Upper lobe of right lung (tissue), 1 donor: ENCODE data around the gene UPF2. TPM values are rescaled to one million over a fixed set of nuclear protein-coding genes. Genes with fewer than 3 reads are reported as not detected.

Source experiments
- ATAC-seq: fragments of 200-7000 bp; cut with Tn5 transposase; one replicate; pipeline ENCODE4 v1.9.1; 2020; ENCODE audit warnings: mild to moderate bottlenecking, moderate library complexity
- DNase-seq: peaks from one replicate; pipeline ENCODE4 v3.0.0-alpha.2; 2020
- H3K27ac ChIP-seq: fragments of 200-600 bp; one replicate; pipeline ENCODE4 v1.8.0; 2022
- H3K27me3 ChIP-seq: fragments of 200-600 bp; one replicate; pipeline ENCODE4 v1.8.0; 2022; ENCODE audit warnings: mild to moderate bottlenecking
- H3K36me3 ChIP-seq: fragments of 200-600 bp; one replicate; pipeline ENCODE4 v1.8.0; 2022
- H3K4me1 ChIP-seq: fragments of 200-600 bp; one replicate; pipeline ENCODE4 v1.8.0; 2022
- H3K4me3 ChIP-seq: fragments of 200-600 bp; one replicate; pipeline ENCODE4 v1.8.0; 2022; ENCODE audit warnings: mild to moderate bottlenecking
- H3K9me3 ChIP-seq: fragments of 200-600 bp; one replicate; pipeline ENCODE4 v1.8.0; 2022
- intact Hi-C: fragments of 100-400 bp; cut with DNase I; formaldehyde crosslinking; loops from one replicate; pipeline ENCODE4 v1.11.0; 2022
- total RNA-seq: library from RNA; stranded (reverse); fragmentation: NEBNext Ultra II Directional; extraction: Animal tissue kit (Norgen Biotek cat#: 25700); gene quantifications from one replicate; pipeline ENCODE4 v1.2.1, GENCODE V29; 2021
- TF ChIP-seq, protein P1 (sequence below): fragments of 200-600 bp; IDR thresholded peaks from one replicate; pipeline ENCODE4 v1.8.0; 2022; ENCODE audit warnings: antibody characterized with exemption
- donor health status: DM: no; HTN: yes; CAD: no; lungs with severe emphysema.

Gene UPF2
- total RNA-seq, 1 donor from 2014 or later: 20.1 TPM

DNA sequence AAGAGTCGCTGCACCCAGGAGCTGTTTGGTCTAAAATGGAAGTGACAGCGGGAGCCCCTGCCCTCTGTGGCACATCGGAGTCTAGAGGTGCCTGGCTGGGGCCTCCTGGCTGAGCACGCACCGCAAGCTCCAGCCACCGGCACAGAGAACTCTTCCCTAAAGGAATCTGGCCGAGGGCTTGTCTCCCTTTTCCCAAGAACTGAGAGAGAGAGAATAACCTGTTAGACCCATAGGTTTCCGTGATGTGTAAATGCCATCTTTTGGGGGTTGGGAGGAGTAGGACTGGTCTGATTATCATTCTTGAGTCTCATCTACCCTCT lies 172.2 kb downstream of the UPF2 start:
- intact Hi-C loops: no loop called here
- H3K36me3 ChIP-seq: peaks cover 13% of the 10 kb centered on the region
- TF ChIP-seq, protein P1, sequence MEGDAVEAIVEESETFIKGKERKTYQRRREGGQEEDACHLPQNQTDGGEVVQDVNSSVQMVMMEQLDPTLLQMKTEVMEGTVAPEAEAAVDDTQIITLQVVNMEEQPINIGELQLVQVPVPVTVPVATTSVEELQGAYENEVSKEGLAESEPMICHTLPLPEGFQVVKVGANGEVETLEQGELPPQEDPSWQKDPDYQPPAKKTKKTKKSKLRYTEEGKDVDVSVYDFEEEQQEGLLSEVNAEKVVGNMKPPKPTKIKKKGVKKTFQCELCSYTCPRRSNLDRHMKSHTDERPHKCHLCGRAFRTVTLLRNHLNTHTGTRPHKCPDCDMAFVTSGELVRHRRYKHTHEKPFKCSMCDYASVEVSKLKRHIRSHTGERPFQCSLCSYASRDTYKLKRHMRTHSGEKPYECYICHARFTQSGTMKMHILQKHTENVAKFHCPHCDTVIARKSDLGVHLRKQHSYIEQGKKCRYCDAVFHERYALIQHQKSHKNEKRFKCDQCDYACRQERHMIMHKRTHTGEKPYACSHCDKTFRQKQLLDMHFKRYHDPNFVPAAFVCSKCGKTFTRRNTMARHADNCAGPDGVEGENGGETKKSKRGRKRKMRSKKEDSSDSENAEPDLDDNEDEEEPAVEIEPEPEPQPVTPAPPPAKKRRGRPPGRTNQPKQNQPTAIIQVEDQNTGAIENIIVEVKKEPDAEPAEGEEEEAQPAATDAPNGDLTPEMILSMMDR: no peak
- H3K4me3 ChIP-seq: no peak overlapping the region
- H3K27me3 ChIP-seq: no peaks in the 10 kb centered on the region
- no peaks in the 10 kb centered on the region for H3K9me3 ChIP-seq
- DNase-seq (no peak), ATAC-seq (no peak)
- peaks cover 22% of the 10 kb centered on the region for H3K4me1 ChIP-seq
- H3K27ac ChIP-seq: no peak overlapping the region

Other genes starting within 250 kb of the UPF2 start
- gene PROSER2, start 219.5 kb downstream of the UPF2 start, total RNA-seq: 33.3 TPM
- 16.7 TPM for gene DHTKD1, start 26.1 kb upstream of the UPF2 start, total RNA-seq
- 3.9 TPM for gene SEC61A2, start 86.9 kb upstream of the UPF2 start, total RNA-seq
- gene NUDT5, start 153.1 kb upstream of the UPF2 start, total RNA-seq: 49.9 TPM
- gene CDC123, start 153.4 kb upstream of the UPF2 start, total RNA-seq: 44.3 TPM